ENCODE measurements around the gene ESRP2. TPM values are rescaled to one million over a fixed set of nuclear protein-coding genes. Genes with fewer than 3 reads are reported as not detected.

The ESRP2 gene
- total RNA-seq, 1 donor from 2014 or later: 5.4 TPM

- peaks cover 19% of the 10 kb centered on the region for H3K27me3 ChIP-seq
- Mint-ChIP-seq H3K27ac (peak overlapping the region; percentile 53), H3K36me3 (peaks cover 7% of the 10 kb centered on the region), H3K9me3 (no peaks in the 10 kb centered on the region), H3K27me3 (ENCODE audit: insufficient read depth, low read depth) (peaks cover 15% of the 10 kb centered on the region), H3K4me3 (peak overlapping the region; percentile 52), H3K4me1 (peaks cover 13% of the 10 kb centered on the region)
- no peaks in the 10 kb centered on the region for H3K9me3 ChIP-seq (ENCODE audit: low read depth)
- peaks cover 4% of the 10 kb centered on the region for H3K4me1 ChIP-seq
- H4K20me1 ChIP-seq (ENCODE audit: low read depth): no peaks in the 10 kb centered on the region
- H3F3A ChIP-seq (ENCODE audit: low read depth): no peaks in the 10 kb centered on the region
- H2AFZ ChIP-seq (replicated peaks): no peak overlapping the region
- no peak overlapping the region for H3K27ac ChIP-seq
- no peaks in the 10 kb centered on the region for H3K36me3 ChIP-seq
- no peak overlapping the region for H3K4me3 ChIP-seq
- no peak for TF ChIP-seq CTCF (IDR thresholded peaks at IDR 0.05)
- TF ChIP-seq EZH2 (IDR thresholded peaks at IDR 0.05): no peak
- TF ChIP-seq EZH2phosphoT487 (IDR thresholded peaks at IDR 0.05): no peak
- H3K4me2 ChIP-seq: no peak overlapping the region
- H3K9ac ChIP-seq: no peak overlapping the region
- DNase-seq (ENCODE audit: low spot score): no peak
- no peaks in the 10 kb centered on the region for H3K79me2 ChIP-seq (ENCODE audit: low read depth)
Observed at GRCh38 chr16:68246666-68247065, 10.7 kb upstream of the ESRP2 start.

- H4K20me1 ChIP-seq (ENCODE audit: low read depth): no peaks in the 10 kb centered on the region
- no peak for TF ChIP-seq EZH2phosphoT487 (IDR thresholded peaks at IDR 0.05)
- TF ChIP-seq EZH2 (IDR thresholded peaks at IDR 0.05): no peak
- TF ChIP-seq CTCF (IDR thresholded peaks at IDR 0.05): no peak
- no peaks in the 10 kb centered on the region for H3K79me2 ChIP-seq (ENCODE audit: low read depth)
- peak overlapping the region; percentile 90 for H3K4me2 ChIP-seq
- H3F3A ChIP-seq (ENCODE audit: low read depth): no peaks in the 10 kb centered on the region
- no peak for DNase-seq (ENCODE audit: low spot score)
- no peak overlapping the region for H3K27ac Mint-ChIP-seq
- H3K4me1 ChIP-seq: peaks cover 4% of the 10 kb centered on the region
- peaks cover 19% of the 10 kb centered on the region for H3K27me3 ChIP-seq
- H3K27me3 Mint-ChIP-seq (ENCODE audit: insufficient read depth, low read depth): peaks cover 18% of the 10 kb centered on the region
- peak overlapping the region; percentile 98 for H3K4me3 Mint-ChIP-seq
- H2AFZ ChIP-seq (replicated peaks): no peak overlapping the region
- peak overlapping the region; percentile 94 for H3K4me3 ChIP-seq
- H3K9me3 Mint-ChIP-seq: no peaks in the 10 kb centered on the region
- H3K27ac ChIP-seq: no peak overlapping the region
- H3K9me3 ChIP-seq (ENCODE audit: low read depth): no peaks in the 10 kb centered on the region
- H3K9ac ChIP-seq: no peak overlapping the region
- H3K36me3 ChIP-seq: no peaks in the 10 kb centered on the region
- peaks cover 7% of the 10 kb centered on the region for H3K36me3 Mint-ChIP-seq
- H3K4me1 Mint-ChIP-seq: peaks cover 13% of the 10 kb centered on the region
Observed at GRCh38 chr16:68246121-68246520, 10.2 kb upstream of the ESRP2 start.

GRCh38 chr16:68244903-68245853 is 9.3 kb upstream of the ESRP2 start, which contains the start of gene PLA2G15:
TSS of gene PLA2G15 (plus strand) at chr16:68245373. CDS start at chr16:68245427, 54 bp downstream.
- H3K4me1 ChIP-seq: peaks cover 4% of the 10 kb centered on the region
- DNase-seq (ENCODE audit: low spot score): peak; percentile 97
- H3K4me2 ChIP-seq: peak within 1 kb of the TSS; percentile 96
- H3K9ac ChIP-seq: no peak within 1 kb of the TSS
- Mint-ChIP-seq H3K4me3 (peak within 1 kb of the TSS; percentile 98), H3K4me1 (peaks cover 13% of the 10 kb centered on the region), H3K27me3 (ENCODE audit: insufficient read depth, low read depth) (peaks cover 21% of the 10 kb centered on the region), H3K9me3 (no peaks in the 10 kb centered on the region), H3K27ac (peak within 1 kb of the TSS; percentile 79), H3K36me3 (peaks cover 5% of the 10 kb centered on the region)
- H3K36me3 ChIP-seq: no peaks in the 10 kb centered on the region
- H4K20me1 ChIP-seq (ENCODE audit: low read depth): no peaks in the 10 kb centered on the region
- H2AFZ ChIP-seq (replicated peaks): peak within 1 kb of the TSS; percentile 89
- H3K9me3 ChIP-seq (ENCODE audit: low read depth): no peaks in the 10 kb centered on the region
- no peak within 1 kb of the TSS for H3K27ac ChIP-seq
- no peaks in the 10 kb centered on the region for H3K79me2 ChIP-seq (ENCODE audit: low read depth)
- no peaks in the 10 kb centered on the region for H3F3A ChIP-seq (ENCODE audit: low read depth)
- peaks cover 19% of the 10 kb centered on the region for H3K27me3 ChIP-seq
- H3K4me3 ChIP-seq: peak within 1 kb of the TSS; percentile 94
- TF ChIP-seq EZH2phosphoT487 (IDR thresholded peaks at IDR 0.05) (no peak), CTCF (IDR thresholded peaks at IDR 0.05) (no peak), EZH2 (IDR thresholded peaks at IDR 0.05) (peak; percentile 39)
